GM10266 (cell line): ENCODE measurements around the gene ALDH1A3.
A peak's percentile ranks its signal among the peaks of the same experiment; 100 is the strongest.

Experiments used
- DNase-seq: peaks from one replicate; pipeline ENCODE4 v3.0.0; 2012; ENCODE audit errors: extremely low spot score
- TF ChIP-seq, protein P1 (sequence below): IDR thresholded peaks from 2 replicates; pipeline ENCODE4 v1.5.1; 2012; ENCODE audit warnings: mild to moderate bottlenecking, low read depth; ENCODE audit not compliant: control insufficient read depth, insufficient read depth; ENCODE audit errors: missing control alignments

The ALDH1A3 gene

DNA sequence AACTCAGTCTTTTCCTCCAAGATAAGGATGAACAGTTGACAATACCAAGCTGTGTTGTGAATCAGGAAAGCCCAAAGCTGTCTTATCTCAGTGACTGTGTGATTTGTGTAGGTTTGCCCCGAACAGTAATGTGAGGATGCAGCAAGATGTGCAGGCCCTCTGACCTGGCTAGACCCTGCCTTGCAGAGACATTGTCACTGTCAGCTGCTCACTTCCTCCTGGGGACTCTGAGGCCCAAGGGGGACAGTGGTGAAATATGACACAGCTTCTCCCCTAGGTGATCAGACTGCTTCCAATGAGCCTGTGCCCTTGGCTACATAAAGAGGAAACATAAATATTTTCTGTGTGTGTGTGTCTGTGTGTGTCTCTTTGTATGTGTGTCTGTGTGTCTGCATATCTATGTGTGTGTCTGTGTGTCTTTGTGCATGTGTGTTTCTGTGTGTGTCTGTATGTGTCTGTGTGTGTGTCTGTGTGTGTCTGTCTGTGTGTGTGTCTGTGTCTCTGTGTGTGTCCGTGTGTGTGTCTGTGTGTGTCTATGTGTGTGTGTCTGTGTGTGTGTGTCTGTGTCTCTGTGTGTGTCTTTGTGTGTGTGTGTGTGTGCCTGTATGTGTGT lies 61.2 kb downstream of the ALDH1A3 start:
- DNase-seq, result peak; percentile 59
- TF ChIP-seq, protein P1, sequence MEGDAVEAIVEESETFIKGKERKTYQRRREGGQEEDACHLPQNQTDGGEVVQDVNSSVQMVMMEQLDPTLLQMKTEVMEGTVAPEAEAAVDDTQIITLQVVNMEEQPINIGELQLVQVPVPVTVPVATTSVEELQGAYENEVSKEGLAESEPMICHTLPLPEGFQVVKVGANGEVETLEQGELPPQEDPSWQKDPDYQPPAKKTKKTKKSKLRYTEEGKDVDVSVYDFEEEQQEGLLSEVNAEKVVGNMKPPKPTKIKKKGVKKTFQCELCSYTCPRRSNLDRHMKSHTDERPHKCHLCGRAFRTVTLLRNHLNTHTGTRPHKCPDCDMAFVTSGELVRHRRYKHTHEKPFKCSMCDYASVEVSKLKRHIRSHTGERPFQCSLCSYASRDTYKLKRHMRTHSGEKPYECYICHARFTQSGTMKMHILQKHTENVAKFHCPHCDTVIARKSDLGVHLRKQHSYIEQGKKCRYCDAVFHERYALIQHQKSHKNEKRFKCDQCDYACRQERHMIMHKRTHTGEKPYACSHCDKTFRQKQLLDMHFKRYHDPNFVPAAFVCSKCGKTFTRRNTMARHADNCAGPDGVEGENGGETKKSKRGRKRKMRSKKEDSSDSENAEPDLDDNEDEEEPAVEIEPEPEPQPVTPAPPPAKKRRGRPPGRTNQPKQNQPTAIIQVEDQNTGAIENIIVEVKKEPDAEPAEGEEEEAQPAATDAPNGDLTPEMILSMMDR, result no peak

GRCh38 chr15:100941536-100941935 lies 61.9 kb downstream of the ALDH1A3 start:
- DNase-seq, result peak; percentile 55
- TF ChIP-seq, protein P1, result no peak

DNA sequence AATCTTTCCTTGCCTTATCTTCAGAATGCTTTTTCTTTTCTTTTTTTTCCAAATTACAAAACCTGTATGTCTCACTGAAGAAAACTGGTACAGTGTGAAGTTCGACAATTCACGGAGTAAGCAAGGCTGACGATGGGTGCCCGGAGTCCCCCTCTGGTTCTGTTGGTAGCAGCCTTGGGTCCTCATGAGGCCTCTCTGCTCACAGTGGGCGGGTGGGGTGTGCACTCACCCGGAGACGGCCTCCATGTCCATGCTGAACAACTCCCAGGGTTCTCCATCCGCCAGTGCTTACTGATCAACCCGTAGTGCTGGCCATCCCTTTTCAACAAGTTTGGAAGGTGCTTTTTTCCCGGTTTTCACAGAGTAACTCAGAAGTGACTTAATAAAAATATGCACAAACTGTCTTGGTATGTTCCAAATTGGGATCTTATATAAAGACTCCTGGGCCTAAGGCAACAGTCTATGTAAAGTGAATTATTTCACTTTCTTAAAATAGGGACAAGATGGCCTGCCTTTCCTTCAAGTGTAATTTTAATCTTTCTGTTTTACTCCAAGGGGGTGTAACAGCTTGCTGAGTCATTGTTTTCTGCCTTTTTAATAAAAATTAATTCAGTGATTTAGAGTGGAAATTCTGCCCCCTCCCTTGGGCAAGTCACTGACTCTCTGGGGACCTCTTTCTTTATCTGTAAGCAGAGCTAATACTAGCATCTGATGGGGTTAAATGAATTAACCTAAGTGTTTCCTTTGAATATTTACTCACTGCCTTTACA lies 63.2 kb downstream of the ALDH1A3 start:
- no peak for DNase-seq
- TF ChIP-seq, protein P1, result no peak

GRCh38 chr15:100944244-100944895 lies 64.7 kb downstream of the ALDH1A3 start:
- TF ChIP-seq, protein P1, result no peak
- DNase-seq, result no peak

DNA sequence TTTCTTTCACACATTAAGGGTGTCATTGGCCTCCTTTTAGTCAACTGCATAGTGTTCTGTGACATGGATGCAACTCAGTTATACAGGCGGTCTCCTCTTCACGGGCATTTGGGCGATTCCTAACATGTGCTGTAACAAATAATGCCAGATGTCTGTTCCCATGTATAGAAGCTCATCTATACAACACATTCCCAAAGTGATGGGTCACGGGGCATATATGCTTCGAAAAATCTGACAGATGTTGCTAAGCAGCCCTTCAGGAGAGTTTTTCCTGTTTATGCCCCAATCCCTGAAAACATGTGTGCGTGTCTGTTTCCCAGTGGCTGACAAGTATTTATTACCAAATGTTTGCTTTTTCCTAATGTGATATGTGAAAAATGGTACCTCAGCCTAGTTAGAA lies 65.4 kb downstream of the ALDH1A3 start:
- no peak for DNase-seq
- TF ChIP-seq, protein P1, result no peak

DNA sequence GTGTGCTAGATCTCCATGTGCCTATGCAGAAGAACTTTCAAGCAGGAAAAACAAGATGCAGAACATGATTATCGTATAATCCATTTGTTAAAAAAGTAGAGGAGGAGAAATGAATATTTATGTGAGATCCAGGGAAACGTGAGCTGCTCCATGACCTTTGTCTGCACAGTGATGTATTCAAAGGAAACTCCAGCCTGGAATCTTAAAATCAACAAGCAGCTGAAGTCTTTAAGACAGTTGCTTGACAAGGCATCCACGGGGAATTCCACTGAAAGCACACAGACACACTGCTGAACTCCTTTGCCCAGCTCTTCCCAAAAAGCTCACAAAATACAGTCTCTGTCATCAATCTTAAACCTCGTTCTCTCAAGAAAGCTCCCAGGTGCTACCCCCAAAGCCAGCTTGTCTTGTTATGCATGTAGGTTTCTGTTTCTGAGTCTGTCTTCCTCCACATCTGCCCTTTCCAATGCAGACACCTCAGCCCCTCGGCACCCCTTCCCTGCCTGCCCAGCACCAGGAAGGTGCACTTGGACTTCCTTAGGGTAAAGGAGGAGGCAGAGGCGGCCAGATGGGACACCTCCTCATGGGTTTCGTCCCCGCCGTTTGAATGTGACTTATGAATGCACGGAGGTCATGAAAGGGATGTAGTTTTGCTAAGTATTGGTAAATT lies 68.3 kb downstream of the ALDH1A3 start:
- TF ChIP-seq, protein P1, result no peak
- no peak for DNase-seq
